PC-3 (cell line): Measurements from ENCODE around the gene UMODL1. TPM values are rescaled to one million over a fixed set of nuclear protein-coding genes. Genes with fewer than 3 reads are reported as not detected.

Experiments
- ATAC-seq: fragments of 200-7000 bp; cut with Tn5 transposase; 2 replicates; pipeline ENCODE4 v1.9.1; 2020; ENCODE audit warnings: mild to moderate bottlenecking, moderate library complexity
- BruUV-seq: library from RNA; stranded (reverse); fragments of 400-500 nt; replicated peaks from 2 replicates; lab custom pipeline; 2021; lab: Mats Ljungman, UMichigan
- CTCF ChIA-PET: fragments of 300-600 bp; sonication (Branson Sonifier 250); formaldehyde crosslinking; loops from one replicate; lab custom pipeline; 2022; ENCODE audit warnings: antibody characterized with exemption; lab: Charles Lee
- POLR2A ChIA-PET: fragments of 300-600 bp; sonication (Branson Sonifier 250); formaldehyde crosslinking; loops from one replicate; lab custom pipeline; 2022; ENCODE audit warnings: antibody characterized with exemption; ENCODE audit not compliant: unreplicated experiment; lab: Charles Lee
- DNase-seq: peaks from one replicate; pipeline ENCODE4 v3.0.0-alpha.2; 2015
- H2AFZ ChIP-seq: fragments of 300-600 bp; sonication (generic); 2 replicates; pipeline ENCODE4 v1.6.0; 2016; ENCODE audit warnings: antibody characterized with exemption, low read length
- H3F3A ChIP-seq: fragments of 300-600 bp; sonication (generic); one replicate; pipeline ENCODE4 v1.6.0; 2017; ENCODE audit warnings: antibody characterized with exemption, low read length, control low read depth, mild to moderate bottlenecking; ENCODE audit not compliant: unreplicated experiment
- H3K27ac ChIP-seq: fragments of 300-600 bp; sonication (generic); 2 replicates; pipeline ENCODE4 v1.5.1; 2016; ENCODE audit warnings: mild to moderate bottlenecking, low read length
- H3K27me3 ChIP-seq: fragments of 300-600 bp; sonication (generic); 2 replicates; pipeline ENCODE4 v1.6.1; 2016; ENCODE audit warnings: low read length, mixed read lengths
- H3K36me3 ChIP-seq: fragments of 300-600 bp; sonication (generic); 2 replicates; pipeline ENCODE4 v1.6.1; 2016; ENCODE audit warnings: low read depth, mixed run types, low read length, mixed read lengths
- H3K4me1 ChIP-seq: fragments of 300-600 bp; sonication (generic); 2 replicates; pipeline ENCODE4 v1.5.1; 2016; ENCODE audit warnings: low read length; ENCODE audit not compliant: insufficient read depth
- H3K4me2 ChIP-seq: fragments of 300-600 bp; sonication (generic); 2 replicates; pipeline ENCODE4 v1.6.0; 2016; ENCODE audit warnings: low read length
- H3K4me3 ChIP-seq: fragments of 300-600 bp; sonication (generic); 2 replicates; pipeline ENCODE4 v1.5.1; 2016; ENCODE audit warnings: mild to moderate bottlenecking, low read length, mixed read lengths
- H3K79me2 ChIP-seq: fragments of 300-600 bp; sonication (generic); 2 replicates; pipeline ENCODE4 v1.6.1; 2017; ENCODE audit warnings: low read length, mixed read lengths
- H3K9ac ChIP-seq: fragments of 300-600 bp; sonication (generic); 2 replicates; pipeline ENCODE4 v1.6.0; 2016; ENCODE audit warnings: mild to moderate bottlenecking, low read length
- H3K9me2 ChIP-seq: fragments of 300-600 bp; sonication (generic); replicated peaks from 2 replicates; pipeline ENCODE4 v1.6.1; 2016; ENCODE audit warnings: mixed run types, low read length, mixed read lengths
- H3K9me3 ChIP-seq: fragments of 300-600 bp; sonication (generic); 2 replicates; pipeline ENCODE4 v1.6.1; 2016; ENCODE audit warnings: low read length, mixed read lengths
- H4K20me1 ChIP-seq: fragments of 300-600 bp; sonication (generic); 2 replicates; pipeline ENCODE4 v1.6.1; 2016; ENCODE audit warnings: low read length, mixed read lengths
- CTCF ChIP-seq: fragments of 300-600 bp; sonication (generic); conservative IDR thresholded peaks from 2 replicates; pipeline ENCODE4 v1.5.1; 2017; ENCODE audit warnings: antibody characterized with exemption, low read depth, mild to moderate bottlenecking, low read length
- EZH2 ChIP-seq: fragments of 300-600 bp; sonication (generic); IDR thresholded peaks from one replicate; pipeline ENCODE4 v1.6.1; 2017; ENCODE audit warnings: antibody characterized with exemption, mild to moderate bottlenecking, low read length; ENCODE audit not compliant: unreplicated experiment
- EZH2phosphoT487 ChIP-seq: fragments of 300-600 bp; sonication (generic); IDR thresholded peaks from 2 replicates; pipeline ENCODE4 v1.6.1; 2018; ENCODE audit warnings: mild to moderate bottlenecking, antibody characterized with exemption, low read length, borderline replicate concordance
- intact Hi-C: fragments of 100-400 bp; cut with micrococcal nuclease; formaldehyde crosslinking; loops from 2 replicates; pipeline ENCODE4 v1.9.0; 2023
- total RNA-seq: library from RNA; depleted of rRNA; stranded (reverse); fragments of >200 nt; gene quantifications from 2 replicates; pipeline ENCODE4 v1.2.3, GENCODE V29; 2014

Gene UMODL1
- total RNA-seq, 1 experiment from 2014 or later: not detected

DNA sequence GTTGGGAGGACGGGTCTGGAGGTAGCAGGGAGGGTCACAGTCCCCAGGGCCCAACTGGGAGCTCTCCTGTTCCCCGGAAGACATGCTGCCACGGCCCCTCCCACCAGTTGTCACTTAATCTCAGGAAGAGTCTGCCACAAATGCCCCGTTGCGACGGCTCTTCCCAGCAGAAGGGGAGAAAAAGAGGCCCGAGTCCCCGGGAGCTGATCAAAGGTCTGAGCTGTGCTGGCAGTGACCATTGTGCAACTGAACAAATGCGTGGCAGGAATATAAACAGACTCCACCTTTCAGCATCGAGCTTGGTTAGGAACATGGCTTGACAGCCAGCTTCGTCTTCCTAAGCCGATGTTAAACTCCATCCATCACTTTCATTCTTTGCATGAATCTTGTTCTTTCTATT lies 33.2 kb upstream of the UMODL1 start:
- Histone ChIP-seq H3K4me2 (no peak overlapping the region), H4K20me1 (no peaks in the 10 kb centered on the region), H3K4me1 (peaks cover 31% of the 10 kb centered on the region), H3K36me3 (no peaks in the 10 kb centered on the region), H3K9me3 (no peaks in the 10 kb centered on the region), H3F3A (no peaks in the 10 kb centered on the region), H3K9ac (no peak overlapping the region), H3K4me3 (no peak overlapping the region), H3K79me2 (no peaks in the 10 kb centered on the region), H2AFZ (no peak overlapping the region), H3K27me3 (no peaks in the 10 kb centered on the region), H3K27ac (no peak overlapping the region), H3K9me2 (no peaks in the 10 kb centered on the region)
- CTCF ChIA-PET: no interaction called here
- no peak for TF ChIP-seq CTCF
- TF ChIP-seq EZH2: no peak
- TF ChIP-seq EZH2phosphoT487: no peak
- ATAC-seq: no peak
- BruUV-seq: no TSS peak
- POLR2A ChIA-PET: interaction anchor here (0.6 kb wide), 1 partner anchor 60 kb away, joined by 5 read pairs; no protein-coding TSS in a partner anchor
- intact Hi-C loops: no loop called here
- DNase-seq: no peak

GRCh38 chr21:42038393-42038792 lies 32.7 kb upstream of the UMODL1 start:
- H3K4me2 ChIP-seq: no peak overlapping the region
- H3K9me3 ChIP-seq: no peaks in the 10 kb centered on the region
- TF ChIP-seq EZH2 (no peak), EZH2phosphoT487 (no peak), CTCF (no peak)
- H3K79me2 ChIP-seq: no peaks in the 10 kb centered on the region
- peaks cover 31% of the 10 kb centered on the region for H3K4me1 ChIP-seq
- ATAC-seq (no peak), DNase-seq (no peak)
- intact Hi-C loops: no loop called here
- no peaks in the 10 kb centered on the region for H4K20me1 ChIP-seq
- no peak overlapping the region for H3K9ac ChIP-seq
- no peak overlapping the region for H2AFZ ChIP-seq
- no peak overlapping the region for H3K4me3 ChIP-seq
- POLR2A ChIA-PET: interaction anchor here (0.6 kb wide), 1 partner anchor 56 kb away, joined by 5 read pairs; no protein-coding TSS in a partner anchor
- CTCF ChIA-PET: no interaction called here
- H3K36me3 ChIP-seq: no peaks in the 10 kb centered on the region
- no peaks in the 10 kb centered on the region for H3F3A ChIP-seq
- no peaks in the 10 kb centered on the region for H3K9me2 ChIP-seq
- no TSS peak for BruUV-seq
- no peaks in the 10 kb centered on the region for H3K27me3 ChIP-seq
- peak overlapping the region; percentile 85; the same call in 1 of the 2 replicates for H3K27ac ChIP-seq

DNA sequence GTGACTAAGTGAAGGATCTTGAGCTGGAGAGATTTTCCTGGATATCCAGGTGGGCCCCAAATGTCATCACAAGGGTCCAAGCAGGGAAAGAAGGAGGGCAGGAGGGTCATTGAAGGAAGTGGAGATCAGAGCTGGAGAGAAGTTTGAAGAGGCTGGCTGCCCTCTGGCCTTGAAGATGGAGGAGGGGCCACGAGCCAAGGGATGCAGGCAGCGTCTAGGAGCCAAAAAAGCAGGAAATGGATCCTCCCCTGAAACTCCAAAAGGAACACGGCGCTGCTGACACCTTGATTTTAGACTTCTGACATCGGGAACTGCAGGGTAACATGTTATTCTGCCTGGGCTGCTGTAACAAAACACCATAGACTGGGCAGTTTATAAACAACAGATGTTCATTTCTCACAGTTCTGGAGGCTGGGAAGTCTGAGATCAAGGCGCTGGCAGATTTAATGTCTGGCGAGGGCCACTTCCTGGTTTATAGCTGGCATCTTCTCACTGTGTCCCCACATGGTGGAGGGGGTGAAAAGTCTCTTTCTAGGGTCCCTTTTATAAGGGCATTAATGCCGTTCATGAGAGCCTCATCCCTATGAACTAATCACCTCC lies 32.2 kb upstream of the UMODL1 start:
- Histone ChIP-seq H3K9ac (peak overlapping the region; percentile 28; the same call in 1 of the 2 replicates), H3K9me2 (no peaks in the 10 kb centered on the region), H3K36me3 (no peaks in the 10 kb centered on the region), H2AFZ (no peak overlapping the region), H3K9me3 (no peaks in the 10 kb centered on the region), H3K79me2 (no peaks in the 10 kb centered on the region), H3K4me2 (no peak overlapping the region), H3F3A (no peaks in the 10 kb centered on the region), H4K20me1 (no peaks in the 10 kb centered on the region), H3K27me3 (no peaks in the 10 kb centered on the region), H3K4me3 (no peak overlapping the region), H3K4me1 (peaks cover 31% of the 10 kb centered on the region), H3K27ac (peak overlapping the region; percentile 85)
- ChIA-PET POLR2A (interaction anchor here (0.6 kb wide), 1 partner anchor 56 kb away, joined by 5 read pairs; no protein-coding TSS in a partner anchor), CTCF (no interaction called here)
- DNase-seq (no peak), ATAC-seq (no peak)
- TF ChIP-seq EZH2phosphoT487 (no peak), EZH2 (no peak), CTCF (no peak)
- intact Hi-C loops: no loop called here
- BruUV-seq: no TSS peak
